GM04503 (cell line): ENCODE results near the gene STRA8.
"Not testable (repeated sequence)": the region's sequence is repeated elsewhere in the genome, so short reads cannot be mapped to it uniquely, and the experiment has no call there.

Experiments
- DNase-seq: peaks from one replicate; pipeline ENCODE4 v3.0.0-alpha.2; 2012; ENCODE audit warnings: low read depth

Gene STRA8

DNA sequence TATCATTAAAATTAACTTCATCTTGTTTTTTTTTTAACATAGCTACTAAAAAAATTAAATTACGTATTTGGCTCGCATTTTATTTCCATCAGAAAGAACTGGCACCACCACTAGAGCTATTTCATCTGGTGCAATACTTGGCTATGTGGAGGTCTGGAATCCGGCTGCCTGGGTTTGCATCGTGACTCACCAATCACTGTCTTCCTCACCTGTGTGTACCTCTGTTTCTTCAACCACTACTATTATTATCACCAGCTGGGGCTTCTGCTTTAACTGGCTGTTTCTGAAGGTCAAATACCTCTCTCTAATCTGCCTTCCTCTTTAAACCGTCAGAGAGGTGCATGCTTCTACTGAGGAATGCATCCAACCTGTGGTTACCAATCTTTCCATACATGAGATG, 28.8 kb upstream of the STRA8 start:
- DNase-seq, result no peak

DNA sequence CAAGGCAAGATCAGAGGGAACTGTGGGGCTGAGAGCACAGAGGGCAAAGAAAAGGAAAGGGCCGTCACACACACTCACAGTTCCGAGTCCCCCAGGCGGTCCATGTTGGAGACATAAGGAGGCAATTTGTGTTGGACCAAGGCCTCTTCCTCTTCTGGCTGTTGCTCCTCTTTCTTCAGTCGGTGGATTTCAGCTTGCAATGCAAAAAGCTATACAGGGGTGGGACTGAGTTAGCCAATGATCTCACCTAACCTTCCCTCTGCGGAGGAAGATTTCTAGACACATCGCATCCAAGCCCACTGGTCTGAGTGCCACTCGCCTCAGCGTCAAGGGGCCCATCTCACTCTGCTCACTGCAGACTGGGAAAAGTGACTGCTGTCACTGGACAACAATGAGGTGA, 27.8 kb upstream of the STRA8 start:
- no peak for DNase-seq

DNA sequence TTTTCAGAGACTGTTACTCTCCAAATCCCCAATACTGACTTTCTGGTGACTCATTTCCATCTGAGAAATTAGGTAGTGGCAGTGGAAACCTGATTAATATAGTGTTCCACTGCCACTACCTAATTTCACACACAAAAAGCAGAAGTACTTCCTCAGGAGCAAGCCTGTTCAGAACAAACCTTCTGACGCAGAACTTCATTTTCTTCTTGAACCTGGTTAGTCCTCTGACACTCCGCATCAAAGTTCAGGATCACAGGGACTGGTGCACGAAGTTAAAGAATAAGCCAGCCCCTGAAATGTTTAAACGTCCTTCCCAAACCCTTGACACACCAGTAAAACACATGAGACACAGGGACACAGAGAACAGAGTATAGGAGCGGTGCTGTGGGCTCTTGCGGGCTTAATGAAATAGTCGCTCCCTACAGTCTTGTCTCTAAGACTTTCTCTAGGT, 26.7 kb upstream of the STRA8 start:
- no peak for DNase-seq

DNA sequence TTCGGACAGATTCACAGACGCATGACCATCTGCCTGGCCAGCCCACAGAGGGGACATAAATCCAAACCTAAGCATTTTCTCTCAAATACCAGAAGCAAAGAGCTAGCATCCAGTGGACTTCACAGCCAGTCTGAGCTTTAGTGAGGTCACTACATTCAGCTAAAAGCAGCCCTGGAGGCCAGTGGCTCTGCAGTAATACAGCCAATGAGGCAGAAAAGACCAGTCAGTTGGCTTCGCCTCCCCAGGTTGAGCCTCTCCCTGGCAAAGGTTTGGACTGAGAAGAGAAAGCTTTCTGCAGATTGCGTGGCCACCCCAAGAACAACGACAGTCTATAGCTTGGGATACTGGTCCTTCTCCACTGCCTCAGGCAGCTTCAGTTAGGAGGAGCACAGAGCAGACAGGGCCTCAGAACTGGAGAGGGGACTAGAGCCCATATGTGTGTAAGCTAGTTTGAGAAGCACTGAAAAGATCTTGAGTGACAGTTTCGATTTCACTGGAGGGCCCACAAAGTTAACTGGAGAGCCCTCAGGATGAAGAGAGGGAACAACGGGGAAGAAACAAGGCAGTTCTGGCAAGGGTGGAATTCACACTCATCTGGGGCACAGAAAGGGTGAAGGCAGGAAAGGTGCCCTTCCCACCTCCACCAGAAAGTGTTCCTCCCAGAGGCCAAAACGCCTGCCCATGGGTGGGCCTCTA, 26.1 kb upstream of the STRA8 start:
- DNase-seq, result no peak

DNA sequence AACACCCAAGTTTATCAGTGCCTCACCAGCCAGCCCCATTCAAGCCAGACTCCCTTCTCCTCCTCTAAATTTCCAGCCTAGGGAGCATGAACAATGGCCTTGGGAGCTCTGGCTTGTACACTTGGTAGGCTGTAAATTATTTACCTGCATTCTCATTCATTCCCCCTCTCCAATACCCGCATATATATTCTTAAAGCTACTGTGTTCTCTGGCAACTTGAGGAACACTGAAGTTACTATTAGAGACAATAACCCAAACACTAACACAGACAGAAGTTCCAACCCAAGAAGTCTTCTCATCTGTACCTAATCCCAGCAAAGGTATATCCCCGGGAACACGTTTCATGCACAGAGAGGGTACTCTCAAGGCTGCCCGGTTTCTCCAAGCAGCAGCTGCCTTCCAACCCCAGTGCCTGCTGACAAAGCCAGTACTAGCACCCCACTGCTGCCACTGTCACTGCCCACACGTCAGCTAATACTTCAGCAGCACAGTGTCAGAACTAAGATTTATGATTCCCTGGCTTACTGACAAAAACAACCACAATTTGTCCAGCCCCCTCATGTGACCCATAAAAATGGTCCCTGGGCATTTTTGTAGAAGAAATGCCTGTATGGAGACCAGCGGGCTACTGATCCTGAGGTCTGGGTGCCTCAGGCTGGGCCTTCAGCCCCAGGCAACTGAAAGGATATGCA, 25.4 kb upstream of the STRA8 start:
- no peak for DNase-seq

DNA sequence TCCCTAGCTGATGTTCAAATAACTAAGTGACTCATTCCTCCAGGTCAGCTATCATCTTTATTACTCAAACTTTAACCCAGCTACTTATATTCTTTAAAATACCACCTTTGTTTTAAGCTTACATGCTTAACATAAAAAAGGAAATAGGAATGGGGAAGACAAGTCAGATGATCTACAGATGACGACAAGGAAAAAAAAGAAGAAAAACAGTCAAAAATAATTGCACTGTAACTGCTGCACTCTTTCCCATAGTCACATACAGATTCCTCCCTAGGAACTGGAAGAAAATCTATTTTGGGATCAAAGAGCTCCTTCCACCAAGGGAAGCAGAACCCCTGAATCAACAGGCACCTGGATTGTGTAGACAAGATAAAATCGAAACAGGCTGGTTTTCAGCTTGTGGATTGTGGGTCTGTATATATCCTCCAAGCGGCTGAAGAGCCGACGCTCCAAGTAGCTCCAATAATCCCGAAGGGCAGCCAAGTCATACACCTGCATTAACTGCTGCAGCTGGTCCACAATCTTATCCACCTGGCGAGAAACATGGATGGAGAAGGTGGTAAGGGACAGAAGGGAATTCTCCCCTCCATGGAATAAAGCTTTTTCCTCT, 24.3 kb upstream of the STRA8 start:
- no peak for DNase-seq

DNA sequence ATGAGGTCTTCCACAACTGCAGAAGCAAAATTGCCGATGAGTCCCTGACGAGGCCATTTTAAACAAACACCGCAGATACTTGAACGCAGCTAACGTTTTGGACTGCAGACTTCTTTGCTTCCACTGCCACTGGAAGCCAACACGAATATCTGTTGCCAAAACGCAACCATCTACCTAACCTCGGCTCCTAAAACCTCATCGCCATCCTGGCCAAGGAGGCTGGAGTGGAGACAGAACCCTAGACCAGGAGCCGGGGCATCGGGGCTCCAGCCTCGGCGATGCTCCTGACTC, 22.8 kb upstream of the STRA8 start:
- DNase-seq, result no peak

DNA sequence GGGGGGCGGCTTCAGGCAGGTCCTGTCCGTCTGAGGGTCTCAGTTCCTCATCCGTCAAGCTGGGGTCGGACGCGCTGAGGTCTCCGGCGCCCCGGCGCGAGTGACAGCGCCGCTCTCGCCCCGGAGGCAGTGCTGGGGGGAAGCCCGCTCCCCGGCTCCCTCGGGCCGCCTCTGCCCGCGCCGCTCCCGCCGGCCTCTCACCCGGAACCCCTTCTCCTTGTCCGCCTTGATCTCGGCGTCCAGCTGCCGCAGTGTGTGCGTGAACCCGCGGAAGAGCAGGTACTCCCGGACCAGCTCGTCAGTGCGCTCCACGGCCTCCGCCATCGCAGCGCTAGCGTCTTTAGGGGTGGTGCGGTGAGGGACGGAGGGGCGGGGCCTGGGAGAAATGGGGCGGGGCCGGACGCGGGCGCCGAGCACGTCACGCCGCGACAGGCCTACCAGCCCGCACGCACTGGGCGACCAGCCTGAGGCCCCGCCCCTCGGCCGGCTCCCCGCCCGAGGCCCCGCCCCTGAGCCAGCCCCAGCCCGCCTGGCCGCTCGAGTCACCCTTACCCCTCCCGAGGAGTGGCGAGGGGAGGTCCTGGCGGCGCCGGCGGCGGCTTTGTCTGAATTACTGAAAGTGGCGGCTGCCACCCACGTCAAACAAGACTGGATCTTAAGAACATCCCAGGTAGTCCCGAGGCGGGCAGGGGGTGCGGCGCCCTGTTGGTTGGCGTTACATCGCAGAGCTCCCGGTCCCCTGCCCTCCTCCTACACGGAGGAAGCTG, 22.3 kb upstream of the STRA8 start, which contains the start of gene WDR91:
Gene WDR91, minus strand, starts transcription at position 348 of the 767 bp plus-strand sequence. Its CDS starts 24 bp downstream, at position 324.
- DNase-seq, result peak; percentile 40

DNA sequence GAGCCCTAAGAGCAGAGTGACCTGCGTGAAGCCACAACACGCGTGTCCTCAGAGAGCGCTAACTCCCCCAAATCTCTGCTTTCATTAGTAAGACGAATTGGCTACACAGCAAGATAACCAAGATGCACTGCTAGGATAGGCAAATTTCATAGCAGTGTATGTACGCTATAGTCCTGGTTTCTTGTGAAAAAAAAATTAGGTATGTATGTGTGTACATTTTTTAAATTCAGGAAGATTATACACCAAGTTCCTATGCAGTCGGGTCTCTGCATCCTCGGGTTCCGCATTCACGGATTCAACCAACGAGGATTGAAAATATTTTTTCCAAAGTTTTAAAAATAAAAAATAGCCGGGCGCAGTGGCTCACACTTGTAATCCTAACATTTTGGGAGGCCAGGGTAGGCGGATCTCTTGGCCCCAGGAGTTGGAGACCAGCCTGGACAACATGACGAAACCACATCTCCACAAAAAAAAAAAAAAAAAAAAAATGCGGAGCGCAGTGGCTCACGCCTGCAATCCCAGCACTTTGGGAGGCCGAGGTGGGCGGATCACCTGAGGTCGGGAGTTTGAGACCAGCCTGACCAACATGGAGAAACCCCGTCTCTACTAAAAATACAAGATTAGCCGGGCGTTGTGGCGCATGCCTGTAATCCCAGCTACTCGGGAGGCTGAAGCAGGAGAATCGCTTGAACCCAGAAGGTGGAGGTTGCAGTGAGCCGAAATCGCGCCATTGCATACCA, 21.5 kb upstream of the STRA8 start:
- DNase-seq, result peak; percentile 26

DNA sequence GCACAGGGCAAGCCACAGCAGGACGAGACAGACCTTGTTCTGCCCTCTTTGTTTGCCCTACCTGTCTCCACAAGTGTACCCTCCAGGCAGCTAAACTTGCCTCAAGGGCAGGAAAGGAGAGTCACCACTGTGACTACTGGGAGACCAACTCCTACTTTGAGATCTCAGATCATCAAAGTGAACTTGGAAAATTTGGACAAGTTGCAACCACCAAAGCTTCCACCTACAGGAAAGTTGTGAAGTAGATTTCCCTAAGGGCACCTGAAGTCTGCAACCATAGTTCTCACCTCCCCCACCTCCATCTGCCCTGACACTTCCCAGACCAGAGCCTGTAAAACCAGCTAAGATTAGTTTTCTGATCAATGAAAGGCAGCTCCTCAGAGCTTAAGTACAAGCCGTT, 19.8 kb upstream of the STRA8 start:
- DNase-seq, result no peak

DNA sequence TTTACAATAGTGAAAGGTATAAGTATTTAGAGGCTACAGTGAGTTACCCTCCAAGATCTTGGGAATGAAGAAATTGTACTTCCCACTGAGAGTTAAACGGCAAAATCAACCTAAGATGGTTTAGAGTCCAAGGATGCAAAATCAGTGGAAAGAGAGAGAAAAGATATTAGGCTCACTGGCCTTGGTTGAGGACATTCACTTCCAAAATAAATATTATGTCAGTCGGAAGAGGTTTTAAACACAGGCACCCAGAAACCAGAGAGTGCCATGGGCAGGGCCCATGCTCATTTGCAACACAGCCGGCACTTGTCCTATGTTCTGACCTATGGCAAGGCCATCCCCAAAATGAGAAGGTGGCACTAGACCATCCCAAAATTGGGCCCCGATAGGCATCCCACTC, 18.5 kb upstream of the STRA8 start:
- DNase-seq, result no peak

DNA sequence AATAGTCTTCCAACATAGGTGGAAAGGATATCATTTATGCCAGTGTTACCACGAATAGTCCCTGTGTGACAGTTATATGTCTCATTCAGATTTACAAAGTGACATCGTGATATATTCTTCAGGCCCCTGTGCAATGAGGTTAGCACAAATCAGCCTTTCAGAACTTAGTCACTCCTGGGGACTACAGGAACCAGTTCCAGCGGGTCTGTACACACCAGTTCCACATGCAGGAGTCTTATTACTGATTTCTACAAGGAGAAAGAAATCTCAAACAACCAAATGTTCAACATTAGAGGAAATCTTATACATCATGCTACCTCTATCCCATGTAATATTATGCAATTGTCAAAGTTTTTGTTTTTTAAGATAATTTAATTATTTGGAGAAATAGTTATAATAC, 17.9 kb upstream of the STRA8 start:
- no peak for DNase-seq

DNA sequence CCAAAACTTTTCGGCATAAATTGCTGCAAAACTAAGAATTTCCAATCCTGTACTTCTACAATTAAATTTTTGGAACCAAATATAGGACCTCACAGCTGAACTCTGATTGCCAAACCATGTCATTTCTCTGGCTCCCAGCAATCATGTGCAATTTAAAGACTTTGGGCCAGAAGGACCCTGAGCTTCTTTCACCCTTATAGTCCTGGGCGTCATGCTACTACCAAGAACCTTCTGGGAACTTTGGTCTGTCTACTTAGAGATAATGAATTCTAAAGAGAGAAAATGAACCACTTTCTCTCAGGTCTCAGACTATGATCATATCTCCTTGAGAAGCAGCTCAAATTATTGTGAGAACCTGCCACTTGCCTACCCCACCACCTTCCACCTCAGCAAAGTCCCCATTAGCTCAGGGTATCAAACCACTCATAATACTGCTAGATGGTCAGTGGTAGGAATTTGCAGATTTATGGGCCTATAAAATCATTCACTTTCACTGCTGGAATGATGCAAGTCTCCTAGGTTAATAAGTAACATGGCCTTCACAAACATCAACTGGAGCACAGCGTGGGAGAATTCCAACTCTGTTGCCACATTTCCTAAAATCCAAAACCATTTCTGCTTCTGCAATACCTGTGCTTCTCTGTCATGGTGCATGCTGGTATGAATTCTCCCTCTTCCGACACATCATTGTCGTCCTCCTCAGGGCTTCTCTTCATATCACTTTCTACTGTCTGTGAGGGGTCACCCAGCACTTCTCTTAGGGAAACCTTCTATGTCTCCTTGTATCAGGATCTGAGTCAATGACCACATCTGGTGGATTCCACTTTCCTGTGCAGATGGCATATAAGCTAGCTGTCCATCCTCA, 15.8 kb upstream of the STRA8 start:
- no peak for DNase-seq

DNA sequence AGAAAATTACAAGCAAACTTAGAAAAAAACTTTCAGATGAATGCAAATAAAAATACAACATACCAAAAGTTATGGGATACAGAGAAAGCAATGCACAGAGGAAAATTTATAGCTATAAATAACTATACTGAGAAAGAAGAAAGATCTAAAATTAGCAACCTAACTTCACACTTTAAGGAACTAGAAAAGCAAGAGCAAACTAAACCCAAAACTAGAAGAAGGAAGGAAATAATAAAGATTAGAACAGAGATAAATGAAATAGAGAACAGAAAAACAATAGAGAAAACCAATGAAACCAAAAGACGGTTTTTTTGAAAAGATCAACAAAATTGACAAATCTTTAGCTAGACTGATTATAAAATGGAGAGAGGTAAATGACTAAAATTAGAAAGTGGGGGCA, 9.6 kb upstream of the STRA8 start:
- no peak for DNase-seq

DNA sequence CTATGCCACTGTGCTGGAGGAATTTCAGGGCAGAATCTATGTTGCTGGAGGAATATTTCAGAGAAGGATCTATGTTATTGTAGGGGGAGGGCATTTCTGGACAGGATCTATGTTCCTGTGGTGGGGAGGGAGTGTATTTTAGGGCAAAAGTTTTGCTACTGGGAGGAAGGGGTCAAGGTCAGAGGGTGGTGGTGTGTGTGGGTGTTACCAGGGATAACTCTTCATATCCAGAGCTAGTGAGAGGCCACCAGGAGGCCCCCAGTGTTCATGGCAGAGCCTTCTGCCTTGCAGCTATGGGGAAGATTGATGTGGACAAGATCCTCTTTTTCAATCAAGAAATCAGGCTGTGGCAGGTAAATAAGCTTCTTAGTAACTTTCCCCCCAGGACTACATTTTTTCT, 2.0 kb upstream of the STRA8 start:
- no peak for DNase-seq

DNA sequence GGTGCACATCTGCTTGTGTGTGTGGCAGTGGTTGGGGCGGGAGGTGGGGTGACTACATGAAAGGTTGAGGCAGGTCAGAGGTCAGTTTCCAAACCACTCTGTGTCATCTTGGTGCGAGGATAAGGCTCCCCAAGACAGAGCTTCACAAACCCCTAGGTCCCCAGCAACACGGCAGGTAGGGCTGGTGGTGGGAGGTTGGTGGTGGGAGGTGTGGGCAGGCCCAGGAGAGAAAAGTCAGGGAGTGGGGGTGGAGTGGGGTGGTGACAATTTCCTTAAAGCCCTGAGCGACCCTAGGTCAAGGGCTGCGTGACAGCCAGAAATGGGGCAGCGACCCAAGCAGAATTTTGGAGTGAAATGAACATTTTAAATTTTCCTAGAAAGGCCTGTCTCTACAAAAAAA, 1.6 kb upstream of the STRA8 start:
- DNase-seq, result no peak

DNA sequence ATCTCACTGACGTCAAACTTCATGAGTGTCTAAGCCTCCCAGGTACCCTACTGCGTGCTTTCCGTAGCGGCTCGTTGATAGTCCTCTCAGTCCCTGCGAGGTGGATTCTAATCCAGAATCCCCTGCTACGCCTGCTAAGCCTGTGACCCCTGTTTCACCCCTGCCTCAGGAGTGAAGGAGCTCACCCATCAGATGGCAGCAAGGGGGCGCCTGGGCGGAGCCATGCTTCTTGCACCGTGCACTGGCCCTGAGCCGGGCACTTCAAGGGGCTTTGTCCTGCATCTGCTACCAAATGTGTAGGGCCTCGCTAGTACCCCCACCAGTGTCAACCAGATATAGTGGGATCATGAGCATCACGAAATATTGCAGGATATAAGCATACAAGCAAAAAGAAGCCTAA, 918 bp upstream of the STRA8 start:
- no peak for DNase-seq

DNA sequence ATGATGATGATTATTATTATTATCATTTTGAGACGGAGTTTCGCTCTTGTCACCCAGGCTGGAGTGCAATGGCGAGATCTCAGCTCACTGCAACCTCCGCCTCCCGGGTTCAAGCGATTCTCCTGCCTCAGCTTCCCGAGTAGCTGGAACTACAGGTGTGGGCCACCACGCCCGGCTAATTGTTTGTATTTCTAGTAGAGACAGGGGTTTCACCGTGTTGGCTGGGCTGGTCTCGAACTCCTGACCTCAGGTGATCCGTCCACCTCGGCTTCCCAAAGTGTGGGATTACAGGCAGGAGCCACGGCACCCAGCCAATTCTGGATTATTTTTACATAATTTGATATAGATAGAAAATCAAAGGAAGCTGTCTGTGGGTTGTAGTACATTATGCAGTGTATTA, 457 bp downstream of the STRA8 start:
- not testable (repeated sequence) for DNase-seq

DNA sequence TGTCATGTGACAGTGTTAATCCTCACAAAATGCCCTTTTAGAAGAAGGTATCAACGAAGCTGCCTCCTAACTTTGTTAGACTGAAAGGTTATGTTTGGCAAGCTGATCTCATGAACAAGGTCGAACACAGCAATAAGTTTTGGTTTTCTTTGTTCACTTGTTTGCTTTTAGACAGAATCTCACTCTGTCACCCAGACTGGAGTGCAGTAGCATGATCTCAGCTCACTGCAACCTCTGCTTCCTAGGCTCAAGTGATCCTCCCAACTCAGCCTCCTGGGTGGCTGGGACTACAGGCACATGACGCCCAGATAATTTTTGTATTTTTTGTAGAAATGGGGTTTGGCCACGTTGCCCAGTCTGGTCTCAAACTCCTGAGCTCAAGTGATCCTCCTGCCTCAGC, 1.1 kb downstream of the STRA8 start:
- DNase-seq, result no peak

DNA sequence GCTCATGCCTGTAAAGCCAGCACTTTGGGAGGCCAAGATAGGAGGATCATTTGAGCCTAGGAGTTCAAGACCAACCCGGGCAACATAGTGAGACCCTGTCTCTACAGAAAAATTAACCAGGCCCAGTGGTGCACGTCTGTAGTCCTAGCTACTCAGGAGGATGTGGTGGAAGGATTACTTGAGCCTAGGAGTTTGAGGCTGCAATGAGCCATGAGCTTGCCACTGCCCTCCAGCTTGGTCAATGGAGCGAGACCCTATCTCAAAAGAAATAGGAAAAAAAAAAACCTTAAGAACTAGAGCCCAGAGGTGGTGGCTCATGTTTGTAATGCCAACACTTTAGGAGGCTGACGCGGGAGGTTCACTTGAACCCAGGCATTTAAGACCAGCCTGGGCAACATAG, 2.2 kb downstream of the STRA8 start:
- DNase-seq, result no peak

DNA sequence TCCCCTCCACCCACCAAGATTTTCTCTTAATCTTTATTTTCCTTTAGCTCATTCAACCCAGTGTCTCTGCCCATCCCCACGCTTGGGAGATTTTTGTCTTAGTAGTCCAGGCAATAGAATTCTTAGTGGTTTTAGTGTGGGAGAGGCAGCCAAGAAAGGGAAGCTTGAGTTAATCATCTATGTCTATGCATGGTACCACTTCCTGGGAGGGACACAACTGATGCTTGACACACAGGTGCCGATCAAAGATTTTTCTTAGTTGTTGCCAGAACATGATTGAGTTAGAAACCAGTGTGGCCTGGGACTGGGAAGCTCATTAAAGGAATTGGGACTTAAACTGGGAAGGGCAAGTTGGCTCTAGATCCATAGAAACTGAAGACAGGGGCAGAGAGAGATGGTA, 3.1 kb downstream of the STRA8 start:
- DNase-seq, result no peak
